GM18498 (cell line): ENCODE results near the gene BPIFB2.

Experiments used
- ATAC-seq: cut with Tn5 transposase; IDR thresholded peaks from one replicate; pipeline ENCODE4 v1.9.1; 2021; ENCODE audit warnings: mild to moderate bottlenecking, moderate library complexity; ENCODE audit not compliant: unreplicated experiment

BPIFB2 gene

DNA sequence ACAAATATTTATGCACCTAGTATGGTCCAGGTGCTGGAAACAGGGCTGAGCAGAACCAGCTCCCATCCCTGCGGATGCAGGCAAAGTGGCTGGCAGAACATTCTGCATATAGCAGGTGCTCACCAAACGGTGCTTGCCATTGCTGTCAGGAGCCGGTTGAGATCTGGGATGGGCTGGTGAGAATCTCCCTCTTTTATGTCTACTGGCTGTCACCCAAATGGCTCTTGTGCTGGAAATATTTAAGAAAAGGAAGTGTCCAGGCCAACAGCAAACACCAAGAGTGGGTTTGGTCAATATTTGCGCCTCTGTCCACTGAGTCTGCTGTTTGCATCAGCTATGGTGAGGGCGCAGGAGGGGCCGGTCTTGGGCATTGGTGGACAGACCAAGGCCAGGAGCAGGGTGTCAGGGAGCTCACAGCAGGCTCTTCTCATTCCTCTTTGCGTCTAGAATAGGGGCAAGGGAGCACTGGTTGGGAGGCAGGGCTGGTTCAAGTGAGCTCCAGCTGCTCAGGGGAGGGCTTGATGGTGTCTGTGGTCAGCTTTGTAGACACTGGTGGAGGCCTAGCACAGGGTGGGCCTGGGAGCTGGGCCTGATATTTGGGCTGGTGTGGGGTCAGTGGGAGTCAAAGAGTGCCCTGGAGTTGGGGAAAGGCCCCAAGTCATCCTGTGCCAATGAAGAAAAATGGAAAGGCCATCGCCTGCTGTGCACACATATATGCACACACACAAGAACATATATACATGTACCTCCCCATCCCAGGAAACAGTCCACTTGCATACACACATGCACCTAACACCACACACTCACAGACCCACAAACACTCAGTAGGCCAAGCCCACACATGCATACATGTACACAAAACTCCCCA is 1.4 kb upstream of the BPIFB2 start:
- ATAC-seq = no peak

DNA sequence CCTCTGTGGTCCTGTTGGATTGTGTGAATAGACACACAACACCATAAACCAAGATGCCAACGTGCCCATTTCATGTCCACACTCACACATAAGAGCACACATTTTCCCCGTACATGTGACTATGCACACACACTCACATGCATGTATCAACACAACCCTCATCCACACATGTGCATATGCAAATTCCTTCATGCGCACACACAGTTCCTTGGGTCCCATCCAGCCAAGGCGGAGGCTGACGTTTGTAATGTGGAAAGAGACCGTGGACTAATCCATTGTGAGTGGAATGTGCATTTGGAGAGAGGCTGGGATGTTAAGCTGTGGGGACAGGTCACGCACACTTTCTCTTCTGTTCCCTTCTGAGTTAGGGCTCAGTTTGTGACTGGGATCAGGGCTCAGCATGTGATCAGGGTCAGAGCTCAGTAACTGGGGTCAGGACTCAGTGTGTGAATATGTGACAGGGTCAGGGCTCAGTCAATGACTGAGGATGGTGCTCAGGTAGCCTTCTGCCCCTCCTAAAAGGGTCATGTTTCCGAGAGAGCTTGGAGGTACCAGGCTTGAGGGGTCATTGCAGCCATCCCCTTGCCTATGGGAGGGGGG is 628 bp upstream of the BPIFB2 start:
- no peak for ATAC-seq

DNA sequence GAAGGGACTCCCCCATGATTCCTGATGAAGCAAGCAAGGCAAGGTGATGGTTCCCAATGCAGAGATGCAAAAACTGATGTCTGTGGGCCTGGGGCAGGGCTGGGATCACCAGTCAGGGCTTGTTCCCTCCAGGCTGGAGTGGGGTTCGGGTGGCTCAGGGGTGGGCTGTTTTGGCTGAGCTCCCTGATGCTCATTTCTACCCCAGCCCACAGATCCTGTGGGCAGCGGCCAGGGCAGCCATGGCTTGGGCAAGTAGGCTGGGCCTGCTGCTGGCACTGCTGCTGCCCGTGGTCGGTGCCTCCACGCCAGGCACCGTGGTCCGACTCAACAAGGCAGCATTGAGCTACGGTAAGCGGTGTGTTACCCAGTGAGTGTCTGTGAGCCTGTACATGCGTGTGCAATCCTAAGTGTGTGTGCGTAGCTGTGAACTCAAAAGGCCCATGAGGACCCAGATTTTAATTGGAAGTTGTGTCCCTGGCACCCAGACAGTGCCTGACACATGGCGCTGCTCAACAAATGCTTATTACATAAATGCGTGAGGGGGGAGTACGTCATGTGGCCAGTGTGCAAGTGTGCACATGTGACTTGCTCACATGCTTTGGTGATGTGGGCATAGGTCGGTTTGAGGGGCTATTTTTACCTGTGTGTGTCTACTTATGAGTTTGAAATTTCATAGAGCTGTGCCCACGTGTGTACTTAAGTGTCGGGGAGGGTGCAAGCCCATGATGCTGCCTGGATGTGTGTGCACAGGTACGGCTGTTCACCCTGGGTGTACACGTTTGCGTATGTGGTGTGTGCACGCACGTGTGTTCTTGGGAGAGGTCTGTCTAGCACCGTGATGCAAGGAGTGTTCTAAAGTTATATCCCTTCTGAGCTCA is 1.1 kb downstream of the BPIFB2 start:
- ATAC-seq = no peak

DNA sequence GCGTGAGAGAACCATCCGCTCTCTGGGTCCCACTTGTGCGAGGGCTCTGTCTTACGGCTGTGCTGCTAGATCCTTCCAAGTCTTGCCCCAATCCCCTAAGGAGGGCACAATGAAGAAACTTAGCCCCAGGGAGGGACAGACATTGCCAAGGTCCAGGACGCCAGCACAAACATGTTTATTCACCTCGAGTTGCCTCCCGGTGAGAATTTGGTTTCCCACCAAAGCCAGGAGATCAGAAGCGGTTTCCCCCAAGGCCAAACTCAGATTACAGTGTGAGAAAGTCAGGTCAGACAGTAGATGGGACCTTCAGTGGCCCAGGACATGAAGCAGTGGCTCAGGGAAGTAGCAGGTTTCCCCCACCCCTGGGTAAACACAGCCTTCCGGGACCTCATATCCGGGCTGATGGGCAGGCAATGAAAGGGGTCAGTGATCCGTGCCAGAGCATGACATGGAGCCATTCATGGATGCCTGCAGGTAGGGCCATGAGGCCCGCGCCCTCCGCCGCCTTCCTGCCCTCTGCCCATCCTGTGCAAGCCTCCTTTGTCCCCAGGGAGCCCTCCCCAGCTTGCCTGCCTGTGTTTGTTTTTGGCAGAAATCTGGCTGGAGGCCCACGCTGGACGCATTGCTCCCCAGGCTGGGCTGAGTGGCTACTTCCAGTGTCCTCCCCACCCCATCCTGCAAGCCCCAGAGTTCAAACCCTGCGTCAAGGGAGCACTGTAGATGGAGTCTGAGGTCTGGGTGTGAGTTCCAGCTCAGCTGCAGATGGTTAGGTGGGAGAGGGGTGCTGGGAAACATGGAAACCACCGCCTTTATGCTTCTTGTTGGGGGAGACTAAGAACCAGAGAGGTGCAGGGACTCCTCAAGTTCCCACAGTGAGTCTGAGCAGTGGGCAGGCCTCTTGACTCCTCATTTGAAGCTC is 2.0 kb downstream of the BPIFB2 start:
- ATAC-seq = no peak

DNA sequence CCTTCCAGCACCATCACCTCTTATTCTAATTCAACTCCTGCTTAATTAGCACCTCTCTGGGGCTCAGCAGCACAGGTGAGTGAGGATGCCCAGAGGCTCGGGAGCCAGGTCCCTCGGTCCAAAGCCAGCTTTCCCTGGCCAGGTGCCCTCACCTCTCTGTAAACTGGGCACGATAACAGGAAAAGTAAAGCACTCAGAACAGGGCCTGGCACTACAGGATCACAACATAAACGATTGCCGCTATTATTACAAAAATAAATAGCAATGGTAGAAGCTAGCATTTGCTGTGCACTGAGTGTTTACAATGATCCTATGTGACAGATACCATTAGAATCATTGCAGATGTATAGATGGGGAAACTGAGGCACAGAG is 2.6 kb downstream of the BPIFB2 start:
- no peak for ATAC-seq

DNA sequence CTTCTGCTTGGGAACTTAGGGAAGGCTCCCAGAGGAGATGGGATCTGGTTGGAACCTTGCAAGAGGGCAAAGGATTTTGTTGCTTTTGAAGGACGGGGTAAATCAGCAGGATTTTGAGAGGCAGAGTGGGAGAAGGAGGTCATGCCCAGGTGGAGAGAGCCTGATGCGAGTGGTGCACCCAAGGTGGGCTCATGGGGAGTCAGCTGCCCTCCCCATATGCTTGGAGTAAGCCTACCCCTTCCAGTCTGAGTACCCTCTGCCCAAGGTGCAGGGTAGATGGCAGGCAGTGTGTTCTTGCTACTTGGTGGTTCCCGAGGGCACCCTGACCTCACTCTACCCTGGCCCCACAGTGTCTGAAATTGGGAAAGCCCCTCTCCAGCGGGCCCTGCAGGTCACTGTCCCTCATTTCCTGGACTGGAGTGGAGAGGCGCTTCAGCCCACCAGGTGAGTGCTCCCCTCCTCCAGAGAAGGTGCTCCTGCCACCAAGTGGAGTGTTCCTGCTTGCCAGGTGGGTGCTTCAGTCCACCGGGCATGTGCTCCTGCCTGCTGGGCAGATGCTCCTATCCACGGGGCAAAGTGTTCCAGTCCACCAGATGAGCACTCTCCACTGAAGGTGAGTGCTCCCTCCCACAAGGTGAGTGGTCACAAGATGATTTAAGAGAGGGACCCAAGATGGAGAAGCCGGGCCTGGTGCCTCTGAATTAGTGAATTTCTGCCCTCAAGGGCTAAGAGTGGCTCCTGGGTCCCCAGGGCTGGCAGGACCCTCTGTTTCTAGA is 3.4 kb downstream of the BPIFB2 start:
- no peak for ATAC-seq

DNA sequence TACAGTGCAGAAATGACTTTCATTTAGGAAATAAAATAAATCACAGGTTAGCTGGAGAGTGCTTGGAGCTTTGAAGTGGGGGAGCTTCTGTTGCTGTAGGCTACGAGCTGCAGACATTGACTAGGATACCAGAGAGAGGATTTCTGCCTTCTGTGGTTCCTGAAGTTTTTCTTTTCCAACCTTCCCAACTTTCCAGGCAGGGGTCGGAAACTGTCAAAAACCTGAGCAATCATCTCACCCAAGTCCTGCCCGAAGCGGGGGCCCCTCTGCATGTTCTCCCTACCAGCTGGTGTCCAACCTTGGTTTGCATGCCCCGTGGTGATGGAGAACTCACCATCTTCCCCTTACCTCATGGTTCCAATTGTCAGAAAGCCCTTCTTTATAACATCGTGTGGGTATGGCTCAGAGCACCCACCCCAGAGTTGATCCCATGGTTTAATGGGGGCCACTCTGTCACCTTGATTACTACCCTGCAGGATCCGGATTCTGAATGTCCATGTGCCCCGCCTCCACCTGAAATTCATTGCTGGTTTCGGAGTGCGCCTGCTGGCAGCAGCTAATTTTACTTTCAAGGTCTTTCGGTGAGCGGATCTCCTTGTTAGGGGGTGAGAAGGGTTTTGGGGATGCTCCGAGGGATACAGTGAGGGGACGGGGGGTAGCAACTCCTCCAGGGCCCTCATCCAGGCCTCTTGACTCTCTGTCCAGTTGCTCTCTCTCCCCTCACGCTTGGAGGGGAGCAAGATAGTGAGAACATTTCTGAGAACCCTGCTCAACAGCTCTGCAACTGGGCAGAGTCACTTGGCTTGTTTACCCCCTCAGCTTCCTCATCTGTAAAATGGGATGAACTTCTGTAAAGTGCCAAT is 5.1 kb downstream of the BPIFB2 start:
- ATAC-seq = no peak

DNA sequence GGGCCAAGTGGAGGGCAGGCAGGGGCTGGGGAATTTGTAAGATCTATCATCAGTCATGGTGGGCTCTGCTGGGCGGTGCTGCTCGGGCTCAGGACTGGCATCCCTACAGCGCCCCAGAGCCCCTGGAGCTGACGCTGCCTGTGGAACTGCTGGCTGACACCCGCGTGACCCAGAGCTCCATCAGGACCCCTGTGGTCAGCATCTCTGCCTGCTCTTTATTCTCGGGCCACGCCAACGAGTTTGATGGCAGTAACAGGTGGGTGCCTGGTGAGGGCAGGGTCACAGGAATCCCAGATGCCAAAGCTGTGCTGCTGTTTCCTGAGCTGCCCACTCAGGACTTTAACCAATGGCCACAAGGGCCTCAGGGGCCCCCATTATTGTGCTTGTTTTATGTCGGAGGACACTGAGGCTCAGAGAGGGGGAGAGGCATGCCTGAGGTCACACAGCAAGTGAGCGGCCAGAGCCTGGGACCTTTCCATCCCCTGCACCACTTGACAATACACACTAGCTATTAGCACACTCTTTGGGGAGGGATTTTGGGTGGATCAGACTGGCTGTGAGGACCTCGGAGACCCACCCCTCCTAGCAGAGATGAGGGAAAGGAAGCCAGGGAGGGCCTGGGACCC is 6.3 kb downstream of the BPIFB2 start:
- ATAC-seq = no peak

DNA sequence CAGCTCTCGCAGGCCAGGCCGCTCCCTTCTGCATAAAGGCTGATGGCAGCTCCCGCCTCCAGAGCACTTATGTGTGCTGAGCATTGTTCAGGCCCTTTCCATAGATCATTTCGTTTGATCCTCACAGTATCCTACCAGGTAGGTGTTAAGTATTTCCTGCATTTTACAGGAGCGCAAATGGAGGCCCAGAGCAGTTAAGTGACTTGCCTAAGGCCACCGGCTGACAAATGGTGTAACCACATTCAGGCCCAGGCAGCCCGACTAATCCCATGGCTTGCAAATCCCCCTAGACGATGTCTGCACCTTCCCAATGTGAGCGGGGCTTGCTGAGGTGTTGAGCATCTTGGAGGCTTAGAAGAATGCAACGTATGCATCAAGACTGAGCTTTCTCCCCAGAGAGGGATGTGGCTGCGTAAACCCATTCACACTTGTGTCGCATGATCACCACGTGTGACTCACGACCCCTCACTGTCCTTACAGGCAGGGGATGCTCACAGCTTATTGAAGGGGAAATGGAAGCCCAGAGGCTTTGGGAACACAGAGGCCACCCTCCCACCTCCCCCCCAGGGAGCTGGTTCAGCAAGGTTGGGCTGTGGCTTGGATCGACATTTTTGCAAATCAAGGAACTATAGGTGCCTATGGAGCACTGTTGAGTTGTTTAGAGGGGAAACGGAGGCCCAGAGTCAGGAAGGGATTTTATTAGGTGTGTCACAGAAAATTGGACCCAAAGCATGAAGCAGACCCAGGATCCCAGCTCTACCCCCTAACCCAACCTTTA is 7.0 kb downstream of the BPIFB2 start:
- ATAC-seq = no peak

DNA sequence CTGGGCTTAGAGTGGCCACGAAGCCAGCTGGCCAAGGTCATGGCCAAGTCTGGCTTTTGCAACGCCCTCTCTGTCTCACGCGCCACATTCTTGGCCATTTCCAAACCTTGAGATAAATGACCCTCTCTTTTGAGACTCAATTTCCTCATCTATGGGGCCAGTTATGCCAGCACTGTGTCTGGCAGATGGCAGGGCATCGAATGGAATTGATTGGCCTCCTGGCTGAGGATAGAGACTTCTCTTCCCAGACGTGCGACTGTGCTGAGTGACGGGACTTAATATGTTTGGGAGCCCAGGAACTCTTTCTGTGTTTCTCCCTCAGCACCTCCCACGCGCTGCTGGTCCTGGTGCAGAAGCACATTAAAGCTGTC is 7.6 kb downstream of the BPIFB2 start:
- no peak for ATAC-seq

DNA sequence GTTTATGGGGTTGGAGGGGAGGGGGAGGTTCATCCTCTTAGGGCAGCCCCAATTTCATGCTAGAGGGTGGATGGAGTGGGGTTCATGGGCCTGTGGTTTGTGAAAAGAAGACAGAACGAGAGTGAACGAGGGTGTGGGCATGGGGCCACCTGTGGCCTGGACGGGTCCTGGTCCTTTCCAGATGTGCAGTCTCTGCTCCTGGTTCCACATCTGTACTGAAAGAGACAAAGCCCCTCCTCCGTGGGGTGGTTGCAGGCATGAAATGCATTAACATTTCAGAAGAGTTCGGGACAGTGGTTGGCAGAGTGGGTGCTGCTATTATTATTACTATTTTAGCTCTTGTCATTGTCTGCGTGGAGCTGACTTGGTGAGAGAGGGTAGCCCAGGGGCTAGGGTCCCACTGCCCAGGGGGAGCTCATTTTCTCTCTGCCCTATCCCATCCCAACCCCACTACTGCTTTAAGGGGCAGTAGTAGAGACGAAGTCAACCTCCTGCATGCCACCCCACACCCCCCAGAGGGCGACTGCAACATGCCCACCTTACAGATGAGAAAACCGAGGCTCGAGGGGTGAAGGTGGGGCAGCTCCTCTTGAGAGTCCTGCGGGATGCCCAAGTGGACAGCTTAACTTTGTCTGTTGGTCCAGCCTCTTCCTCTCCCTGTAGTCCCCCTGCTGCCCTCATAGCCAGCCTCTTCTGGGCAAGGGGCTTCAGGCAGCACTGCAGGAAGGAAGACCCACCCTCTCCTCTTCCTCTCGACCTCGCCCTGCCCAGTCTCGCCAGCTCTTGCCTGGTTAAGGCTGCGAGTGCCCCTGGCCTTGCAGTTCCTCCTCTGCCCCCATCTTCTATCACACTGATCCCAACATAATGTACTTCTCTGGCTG is 8.4 kb downstream of the BPIFB2 start:
- no peak for ATAC-seq

DNA sequence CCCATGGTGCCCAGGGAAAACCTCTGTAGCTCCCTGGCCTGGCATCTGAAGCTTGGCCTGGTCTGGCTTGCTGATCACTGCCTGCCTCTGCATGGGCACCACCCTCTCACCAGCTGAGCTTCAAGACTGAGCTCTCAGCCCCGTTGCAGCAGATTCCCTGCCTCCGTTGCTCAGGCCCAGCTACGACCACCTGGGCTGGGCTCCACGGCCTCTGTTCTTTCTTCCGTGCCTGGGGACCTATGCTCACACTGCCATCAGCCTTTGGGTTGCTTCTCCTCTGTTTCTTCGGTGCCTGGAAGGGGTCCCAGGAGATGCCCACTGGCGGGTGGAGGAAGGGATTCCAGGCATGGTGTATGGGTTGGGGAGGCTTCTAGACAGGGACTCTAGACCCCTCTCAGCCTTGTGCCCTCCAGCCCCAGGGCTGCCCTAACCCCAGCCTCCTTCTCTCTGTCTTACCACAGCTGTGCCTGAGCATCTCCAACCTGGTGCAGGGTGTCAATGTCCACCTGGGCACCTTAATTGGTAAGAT is 9.1 kb downstream of the BPIFB2 start:
- no peak for ATAC-seq

DNA sequence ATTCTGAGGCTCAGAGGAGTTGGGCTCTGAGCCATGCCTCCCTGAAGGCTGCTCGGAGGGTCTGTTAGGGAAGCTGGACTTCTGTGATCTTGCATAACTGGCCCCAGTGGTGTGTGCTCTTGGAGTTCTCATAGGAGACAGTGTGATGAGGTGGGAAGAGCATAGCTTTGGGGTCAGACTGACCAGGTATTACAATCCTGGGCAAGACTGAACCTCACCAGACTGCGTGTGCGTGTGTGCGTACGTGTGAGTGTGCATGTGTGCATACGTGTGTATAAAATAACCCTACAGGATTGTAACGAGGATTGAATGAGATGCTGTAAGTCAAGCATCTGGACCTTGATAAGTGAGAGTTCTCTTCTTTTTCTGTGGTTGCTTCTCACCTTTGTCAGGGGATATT is 10.0 kb downstream of the BPIFB2 start:
- ATAC-seq = no peak

DNA sequence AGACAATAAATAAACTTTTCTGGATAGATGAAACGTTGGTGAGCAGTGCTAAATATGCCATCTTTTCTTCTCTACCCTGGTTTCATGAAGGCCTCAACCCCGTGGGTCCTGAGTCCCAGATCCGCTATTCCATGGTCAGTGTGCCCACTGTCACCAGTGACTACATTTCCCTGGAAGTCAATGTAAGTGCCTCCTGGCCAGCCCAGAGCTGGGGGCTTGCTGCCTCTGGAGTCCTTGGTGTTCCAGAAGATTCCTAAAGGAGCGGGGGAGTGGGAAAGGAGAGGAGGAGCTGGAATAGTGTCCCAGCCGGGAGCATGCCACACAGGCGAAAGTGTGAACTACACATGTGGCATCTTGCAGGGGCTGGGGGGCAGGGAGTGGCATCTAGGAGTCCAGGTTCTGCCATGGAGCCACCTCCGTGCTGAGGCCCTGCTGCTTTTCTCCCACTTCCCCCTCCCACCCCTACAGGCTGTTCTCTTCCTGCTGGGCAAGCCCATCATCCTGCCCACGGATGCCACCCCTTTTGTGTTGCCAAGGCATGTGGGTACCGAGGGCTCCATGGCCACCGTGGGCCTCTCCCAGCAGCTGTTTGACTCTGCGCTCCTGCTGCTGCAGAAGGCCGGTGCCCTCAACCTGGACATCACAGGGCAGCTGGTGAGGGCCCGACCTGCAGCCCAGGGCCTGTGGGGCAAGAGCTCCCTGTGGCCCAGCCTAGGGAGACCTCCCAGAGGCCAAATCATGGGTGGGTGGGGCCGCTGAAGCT is 10.8 kb downstream of the BPIFB2 start:
- ATAC-seq = no peak

DNA sequence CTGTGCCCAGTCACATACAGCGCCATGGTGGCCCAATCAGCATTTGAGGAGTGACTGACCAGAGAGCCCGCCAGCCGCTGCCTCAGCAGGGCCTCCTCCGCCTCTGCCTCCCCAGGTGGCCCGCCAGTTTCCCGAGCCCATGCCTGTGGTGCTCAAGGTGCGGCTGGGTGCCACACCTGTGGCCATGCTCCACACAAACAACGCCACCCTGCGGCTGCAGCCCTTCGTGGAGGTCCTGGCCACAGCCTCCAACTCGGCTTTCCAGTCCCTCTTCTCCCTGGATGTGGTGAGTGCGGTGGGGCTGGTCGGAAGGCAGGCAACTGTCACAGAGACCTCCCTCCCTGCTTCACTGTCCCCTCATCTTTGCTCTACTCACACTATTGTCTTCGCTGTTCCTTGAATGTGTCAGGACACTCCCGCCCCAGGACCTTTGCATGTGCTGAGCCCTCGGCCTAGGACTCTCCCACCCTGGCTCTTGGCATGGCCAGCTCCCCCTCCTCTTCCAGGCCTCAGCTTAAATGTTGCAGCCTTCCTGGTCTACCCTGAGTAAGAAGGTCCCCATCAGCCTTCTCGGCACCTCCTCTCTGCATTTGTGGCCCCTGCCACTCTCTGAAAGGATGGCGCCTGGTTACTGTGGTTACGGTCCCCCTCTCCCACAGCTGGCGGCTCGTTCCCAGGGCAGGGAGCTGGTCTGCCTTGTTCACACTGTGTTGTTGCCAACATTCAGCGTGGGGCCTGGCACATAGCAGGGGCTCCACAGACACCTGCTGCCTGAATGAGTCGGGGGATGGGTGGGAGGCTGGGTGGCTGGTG is 12.2 kb downstream of the BPIFB2 start:
- no peak for ATAC-seq
